Liver (tissue), 3 donors: ENCODE measurements around the gene RARB.

Experiments
- EGR1 ChIP-seq, 2 donors: IDR thresholded peaks; 2 replicates each; pipeline ENCODE4 v1.6.1; 2016 to 2018; ENCODE audit warnings: antibody characterized with exemption in 2 of 2, low read depth in 2 of 2
- FOXA1 ChIP-seq: IDR thresholded peaks from 2 replicates; pipeline ENCODE4 v1.6.1; 2016; ENCODE audit warnings: antibody characterized with exemption
- GABPA ChIP-seq, 2 donors: IDR thresholded peaks in 1 of 2; conservative IDR thresholded peaks in 1 of 2; 2 replicates each; pipeline ENCODE4 v1.6.1; 2016; ENCODE audit warnings: antibody characterized with exemption in 2 of 2, mild to moderate bottlenecking in 1 of 2, moderate library complexity in 1 of 2
- JUND ChIP-seq, 2 donors: IDR thresholded peaks; 2 replicates each; pipeline ENCODE4 v1.6.1; 2016; ENCODE audit warnings: antibody characterized with exemption in 2 of 2
- NR2F2 ChIP-seq: IDR thresholded peaks from 2 replicates; pipeline ENCODE4 v1.6.1; 2016; ENCODE audit warnings: antibody characterized with exemption
- RAD21 ChIP-seq, 2 donors: IDR thresholded peaks; 2 replicates each; pipeline ENCODE4 v1.6.1; 2016; ENCODE audit warnings: antibody characterized with exemption in 2 of 2, mild to moderate bottlenecking in 2 of 2
- TAF1 ChIP-seq: conservative IDR thresholded peaks from 2 replicates; pipeline ENCODE4 v1.6.1; 2016; ENCODE audit warnings: antibody characterized with exemption, mild to moderate bottlenecking
- YY1 ChIP-seq: IDR thresholded peaks from 2 replicates; pipeline ENCODE4 v1.6.1; 2016; ENCODE audit warnings: antibody characterized with exemption, mild to moderate bottlenecking
- TF ChIP-seq, protein P1 (sequence below): fragments of 150-350 bp; IDR thresholded peaks from 2 replicates; pipeline ENCODE4 v1.5.1; 2017; ENCODE audit warnings: improper control_type of control experiment, low read depth, low read length; ENCODE audit not compliant: missing input control
- TF ChIP-seq, protein P2 (sequence below): IDR thresholded peaks from 2 replicates; pipeline ENCODE4 v1.6.1; 2016; ENCODE audit warnings: antibody characterized with exemption, mild to moderate bottlenecking
- TF ChIP-seq, protein P3 (sequence below): IDR thresholded peaks from 2 replicates; pipeline ENCODE4 v1.6.1; 2016; ENCODE audit warnings: antibody characterized with exemption
- TF ChIP-seq, protein P4 (sequence below): IDR thresholded peaks from 2 replicates; pipeline ENCODE4 v1.6.1; 2016; ENCODE audit warnings: antibody characterized with exemption
- donor health status: healthy.
- donor health status: healthy.

DNA sequence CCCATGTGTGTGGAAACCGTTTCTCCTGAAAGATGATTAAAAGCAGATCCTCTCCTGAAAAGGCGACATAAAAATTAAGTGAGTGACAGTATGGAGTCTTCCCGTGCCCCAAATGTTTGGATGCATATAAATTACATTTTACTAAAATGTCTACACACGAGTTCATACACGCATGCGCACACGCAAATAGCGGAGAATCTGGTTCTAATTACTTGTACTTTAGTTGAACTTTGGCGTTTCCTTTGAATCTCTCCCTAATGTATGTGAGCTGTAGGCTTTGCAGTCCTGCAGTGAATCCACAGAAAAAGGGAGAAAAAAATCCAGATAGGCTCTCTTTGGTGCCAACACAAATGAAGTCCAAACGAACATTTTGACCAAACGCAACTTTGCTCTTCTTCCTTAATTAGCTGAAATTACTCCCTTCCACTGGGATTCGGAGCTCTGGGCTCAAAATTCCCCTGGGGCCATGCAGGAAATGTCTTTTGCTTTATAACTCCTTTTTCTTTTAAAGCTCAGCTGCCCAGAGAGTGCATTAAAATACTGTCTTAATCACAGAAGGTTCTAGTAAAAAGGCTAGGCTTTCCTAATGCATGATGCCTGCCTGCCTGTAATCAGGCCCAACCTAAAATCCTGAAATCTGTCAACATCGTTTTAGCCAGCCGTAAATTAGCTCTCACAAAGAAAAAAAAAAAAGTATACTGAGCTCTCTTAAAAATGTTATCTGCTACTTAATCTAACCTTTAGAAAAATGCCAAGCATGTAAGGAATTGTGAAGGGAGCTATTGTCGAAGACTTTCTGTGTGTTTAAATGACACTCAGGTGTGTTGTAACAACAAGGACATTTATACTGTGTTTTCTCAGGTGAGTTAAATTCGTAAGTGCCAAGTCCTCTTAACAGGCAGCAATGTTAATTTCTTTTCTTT is 26.2 kb downstream of the RARB start:
- TF ChIP-seq, protein P1, sequence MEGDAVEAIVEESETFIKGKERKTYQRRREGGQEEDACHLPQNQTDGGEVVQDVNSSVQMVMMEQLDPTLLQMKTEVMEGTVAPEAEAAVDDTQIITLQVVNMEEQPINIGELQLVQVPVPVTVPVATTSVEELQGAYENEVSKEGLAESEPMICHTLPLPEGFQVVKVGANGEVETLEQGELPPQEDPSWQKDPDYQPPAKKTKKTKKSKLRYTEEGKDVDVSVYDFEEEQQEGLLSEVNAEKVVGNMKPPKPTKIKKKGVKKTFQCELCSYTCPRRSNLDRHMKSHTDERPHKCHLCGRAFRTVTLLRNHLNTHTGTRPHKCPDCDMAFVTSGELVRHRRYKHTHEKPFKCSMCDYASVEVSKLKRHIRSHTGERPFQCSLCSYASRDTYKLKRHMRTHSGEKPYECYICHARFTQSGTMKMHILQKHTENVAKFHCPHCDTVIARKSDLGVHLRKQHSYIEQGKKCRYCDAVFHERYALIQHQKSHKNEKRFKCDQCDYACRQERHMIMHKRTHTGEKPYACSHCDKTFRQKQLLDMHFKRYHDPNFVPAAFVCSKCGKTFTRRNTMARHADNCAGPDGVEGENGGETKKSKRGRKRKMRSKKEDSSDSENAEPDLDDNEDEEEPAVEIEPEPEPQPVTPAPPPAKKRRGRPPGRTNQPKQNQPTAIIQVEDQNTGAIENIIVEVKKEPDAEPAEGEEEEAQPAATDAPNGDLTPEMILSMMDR = no peak
- TF ChIP-seq, protein P2, sequence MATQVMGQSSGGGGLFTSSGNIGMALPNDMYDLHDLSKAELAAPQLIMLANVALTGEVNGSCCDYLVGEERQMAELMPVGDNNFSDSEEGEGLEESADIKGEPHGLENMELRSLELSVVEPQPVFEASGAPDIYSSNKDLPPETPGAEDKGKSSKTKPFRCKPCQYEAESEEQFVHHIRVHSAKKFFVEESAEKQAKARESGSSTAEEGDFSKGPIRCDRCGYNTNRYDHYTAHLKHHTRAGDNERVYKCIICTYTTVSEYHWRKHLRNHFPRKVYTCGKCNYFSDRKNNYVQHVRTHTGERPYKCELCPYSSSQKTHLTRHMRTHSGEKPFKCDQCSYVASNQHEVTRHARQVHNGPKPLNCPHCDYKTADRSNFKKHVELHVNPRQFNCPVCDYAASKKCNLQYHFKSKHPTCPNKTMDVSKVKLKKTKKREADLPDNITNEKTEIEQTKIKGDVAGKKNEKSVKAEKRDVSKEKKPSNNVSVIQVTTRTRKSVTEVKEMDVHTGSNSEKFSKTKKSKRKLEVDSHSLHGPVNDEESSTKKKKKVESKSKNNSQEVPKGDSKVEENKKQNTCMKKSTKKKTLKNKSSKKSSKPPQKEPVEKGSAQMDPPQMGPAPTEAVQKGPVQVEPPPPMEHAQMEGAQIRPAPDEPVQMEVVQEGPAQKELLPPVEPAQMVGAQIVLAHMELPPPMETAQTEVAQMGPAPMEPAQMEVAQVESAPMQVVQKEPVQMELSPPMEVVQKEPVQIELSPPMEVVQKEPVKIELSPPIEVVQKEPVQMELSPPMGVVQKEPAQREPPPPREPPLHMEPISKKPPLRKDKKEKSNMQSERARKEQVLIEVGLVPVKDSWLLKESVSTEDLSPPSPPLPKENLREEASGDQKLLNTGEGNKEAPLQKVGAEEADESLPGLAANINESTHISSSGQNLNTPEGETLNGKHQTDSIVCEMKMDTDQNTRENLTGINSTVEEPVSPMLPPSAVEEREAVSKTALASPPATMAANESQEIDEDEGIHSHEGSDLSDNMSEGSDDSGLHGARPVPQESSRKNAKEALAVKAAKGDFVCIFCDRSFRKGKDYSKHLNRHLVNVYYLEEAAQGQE = no peak
- TF ChIP-seq YY1 = no peak
- no peak for TF ChIP-seq JUND (IDR thresholded peaks at IDR 0.05)
- no peak for TF ChIP-seq GABPA (IDR thresholded peaks at IDR 0.05 in 1 of 2, conservative IDR thresholded peaks at IDR 0.05 in 1 of 2)
- no peak for TF ChIP-seq NR2F2
- TF ChIP-seq, protein P3, sequence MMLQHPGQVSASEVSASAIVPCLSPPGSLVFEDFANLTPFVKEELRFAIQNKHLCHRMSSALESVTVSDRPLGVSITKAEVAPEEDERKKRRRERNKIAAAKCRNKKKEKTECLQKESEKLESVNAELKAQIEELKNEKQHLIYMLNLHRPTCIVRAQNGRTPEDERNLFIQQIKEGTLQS = no peak
- no peak for TF ChIP-seq TAF1
- no peak for TF ChIP-seq FOXA1
- TF ChIP-seq EGR1 (IDR thresholded peaks at IDR 0.05; ENCODE audit: low read depth in 2 of 2) = no peak
- no peak for TF ChIP-seq RAD21 (IDR thresholded peaks at IDR 0.05)
- TF ChIP-seq, protein P4, sequence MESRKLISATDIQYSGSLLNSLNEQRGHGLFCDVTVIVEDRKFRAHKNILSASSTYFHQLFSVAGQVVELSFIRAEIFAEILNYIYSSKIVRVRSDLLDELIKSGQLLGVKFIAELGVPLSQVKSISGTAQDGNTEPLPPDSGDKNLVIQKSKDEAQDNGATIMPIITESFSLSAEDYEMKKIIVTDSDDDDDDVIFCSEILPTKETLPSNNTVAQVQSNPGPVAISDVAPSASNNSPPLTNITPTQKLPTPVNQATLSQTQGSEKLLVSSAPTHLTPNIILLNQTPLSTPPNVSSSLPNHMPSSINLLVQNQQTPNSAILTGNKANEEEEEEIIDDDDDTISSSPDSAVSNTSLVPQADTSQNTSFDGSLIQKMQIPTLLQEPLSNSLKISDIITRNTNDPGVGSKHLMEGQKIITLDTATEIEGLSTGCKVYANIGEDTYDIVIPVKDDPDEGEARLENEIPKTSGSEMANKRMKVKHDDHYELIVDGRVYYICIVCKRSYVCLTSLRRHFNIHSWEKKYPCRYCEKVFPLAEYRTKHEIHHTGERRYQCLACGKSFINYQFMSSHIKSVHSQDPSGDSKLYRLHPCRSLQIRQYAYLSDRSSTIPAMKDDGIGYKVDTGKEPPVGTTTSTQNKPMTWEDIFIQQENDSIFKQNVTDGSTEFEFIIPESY = no peak
